Astrocyte of the cerebellum (primary cell): ENCODE results near the gene KCNIP4.

ENCODE experiments used
- DNase-seq: peaks from one replicate; pipeline ENCODE4 v3.0.0-alpha.2; 2011; ENCODE audit warnings: low read depth
- H3K4me3 ChIP-seq: 2 replicates; pipeline ENCODE4 v1.5.1; 2011; ENCODE audit warnings: mild to moderate bottlenecking, low read depth, low read length, moderate library complexity
- in situ Hi-C: cut with HindIII; loops from 2 replicates; pipeline ENCODE4 v1.10.0; 2017; ENCODE audit warnings: low sequenced_read_pairs
- TF ChIP-seq, protein P1 (sequence below): IDR thresholded peaks from 2 replicates; pipeline ENCODE4 v1.5.1; 2012; ENCODE audit warnings: low read length, low read depth, moderate library complexity, mild to moderate bottlenecking; ENCODE audit errors: missing control alignments

Gene KCNIP4

DNA sequence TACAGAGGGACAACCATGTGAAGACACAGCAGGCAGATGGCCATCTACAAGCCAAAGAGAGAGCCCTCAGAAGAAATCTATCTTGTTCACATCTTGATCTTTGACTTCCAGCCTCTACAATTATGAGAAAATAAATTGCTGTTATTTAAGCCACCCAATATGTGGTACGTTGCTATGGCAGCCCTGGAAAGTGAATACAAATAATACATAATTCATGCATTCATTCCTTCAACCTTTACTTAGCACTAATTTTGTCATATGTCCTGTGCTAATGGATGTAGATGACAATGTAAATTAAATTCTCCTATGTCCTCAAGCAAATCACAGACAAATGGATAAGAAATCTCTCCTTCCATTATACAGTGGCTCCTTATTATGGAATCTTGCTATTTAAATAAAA is 886.7 kb downstream of the KCNIP4 start:
- TF ChIP-seq, protein P1, sequence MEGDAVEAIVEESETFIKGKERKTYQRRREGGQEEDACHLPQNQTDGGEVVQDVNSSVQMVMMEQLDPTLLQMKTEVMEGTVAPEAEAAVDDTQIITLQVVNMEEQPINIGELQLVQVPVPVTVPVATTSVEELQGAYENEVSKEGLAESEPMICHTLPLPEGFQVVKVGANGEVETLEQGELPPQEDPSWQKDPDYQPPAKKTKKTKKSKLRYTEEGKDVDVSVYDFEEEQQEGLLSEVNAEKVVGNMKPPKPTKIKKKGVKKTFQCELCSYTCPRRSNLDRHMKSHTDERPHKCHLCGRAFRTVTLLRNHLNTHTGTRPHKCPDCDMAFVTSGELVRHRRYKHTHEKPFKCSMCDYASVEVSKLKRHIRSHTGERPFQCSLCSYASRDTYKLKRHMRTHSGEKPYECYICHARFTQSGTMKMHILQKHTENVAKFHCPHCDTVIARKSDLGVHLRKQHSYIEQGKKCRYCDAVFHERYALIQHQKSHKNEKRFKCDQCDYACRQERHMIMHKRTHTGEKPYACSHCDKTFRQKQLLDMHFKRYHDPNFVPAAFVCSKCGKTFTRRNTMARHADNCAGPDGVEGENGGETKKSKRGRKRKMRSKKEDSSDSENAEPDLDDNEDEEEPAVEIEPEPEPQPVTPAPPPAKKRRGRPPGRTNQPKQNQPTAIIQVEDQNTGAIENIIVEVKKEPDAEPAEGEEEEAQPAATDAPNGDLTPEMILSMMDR: no peak
- no peak overlapping the region for H3K4me3 ChIP-seq
- in situ Hi-C loops: no loop called here
- no peak for DNase-seq

DNA sequence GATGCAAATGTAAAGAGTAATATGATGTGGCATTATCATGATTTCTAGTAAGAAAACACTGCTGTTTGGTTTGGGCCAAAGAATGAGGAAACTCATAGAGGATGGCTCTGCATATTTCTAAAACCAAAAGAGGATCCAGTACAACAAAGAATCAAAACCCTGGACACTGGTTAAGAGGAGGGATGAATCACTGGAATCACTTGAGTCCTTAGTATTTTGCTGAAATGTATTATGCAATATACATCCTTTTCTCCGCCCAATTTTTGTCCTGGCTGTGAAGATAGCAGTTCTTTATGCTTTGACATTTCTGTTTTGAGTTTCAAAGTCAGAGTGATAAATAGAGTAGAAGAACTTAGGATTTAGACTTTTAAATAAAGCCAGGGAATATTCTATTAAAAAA is 902.4 kb downstream of the KCNIP4 start:
- no peak for DNase-seq
- in situ Hi-C loops: no loop called here
- H3K4me3 ChIP-seq: no peak overlapping the region
- TF ChIP-seq, protein P1: no peak

DNA sequence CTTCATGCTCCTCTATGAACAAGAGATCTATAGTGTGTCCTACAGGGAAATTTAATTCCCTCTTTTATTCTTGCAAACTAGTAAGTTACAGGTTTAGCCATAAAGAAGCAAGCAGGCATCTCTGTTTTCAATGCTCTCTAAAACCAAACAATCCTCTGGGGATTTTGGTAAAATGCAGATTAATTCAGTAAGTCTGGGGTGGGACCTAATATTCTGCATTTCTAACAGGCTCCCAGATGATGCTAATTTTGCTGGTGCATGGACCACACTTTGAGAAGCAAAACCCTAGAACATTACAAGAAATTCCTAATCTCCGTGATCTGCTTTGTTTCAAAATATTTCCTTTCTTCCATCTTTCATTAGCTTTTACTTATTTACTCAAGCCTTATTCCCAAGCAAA is 903.5 kb downstream of the KCNIP4 start:
- in situ Hi-C loops: no loop called here
- TF ChIP-seq, protein P1: no peak
- H3K4me3 ChIP-seq: no peak overlapping the region
- DNase-seq: no peak

DNA sequence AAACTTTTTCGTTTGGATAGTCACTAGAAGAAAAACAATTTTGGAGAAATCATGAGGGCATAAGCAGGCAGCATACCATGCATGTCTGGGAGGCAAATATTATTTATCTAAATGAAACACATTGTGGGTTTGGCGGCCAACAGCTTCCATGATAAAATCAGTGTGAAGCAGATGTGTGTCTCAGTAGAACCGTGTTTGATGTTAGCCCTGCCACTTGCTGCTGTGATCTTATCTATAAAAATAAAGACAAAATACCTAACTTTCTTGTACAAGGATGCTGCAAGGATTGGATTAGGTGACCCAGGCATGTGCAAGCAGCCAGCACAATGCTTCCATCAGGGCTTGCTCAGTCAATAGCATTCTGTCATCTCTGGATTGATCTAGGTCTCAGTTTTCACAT is 906.9 kb downstream of the KCNIP4 start:
- in situ Hi-C loops: no loop called here
- no peak overlapping the region for H3K4me3 ChIP-seq
- DNase-seq: no peak
- TF ChIP-seq, protein P1: no peak

DNA sequence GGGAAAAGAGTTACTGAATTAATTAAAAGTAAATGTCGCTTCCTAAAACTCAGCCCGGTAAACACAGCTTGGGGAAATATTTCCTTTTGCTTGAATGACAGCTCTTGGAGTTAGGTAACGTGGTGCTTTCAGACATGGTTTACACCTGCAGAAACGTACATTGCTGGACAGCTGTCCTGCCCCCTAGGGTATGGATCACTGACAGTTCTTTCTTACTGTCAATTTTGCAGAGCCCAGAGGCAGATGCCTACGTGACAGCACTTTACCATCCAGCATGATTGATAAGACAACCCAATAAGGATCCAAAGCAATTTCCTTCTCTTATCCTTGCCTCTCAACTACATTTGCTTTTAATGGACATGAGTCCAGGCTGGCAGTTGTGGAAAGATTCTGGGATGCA is 913.8 kb downstream of the KCNIP4 start:
- in situ Hi-C loops: no loop called here
- no peak for DNase-seq
- no peak overlapping the region for H3K4me3 ChIP-seq
- TF ChIP-seq, protein P1: no peak

DNA sequence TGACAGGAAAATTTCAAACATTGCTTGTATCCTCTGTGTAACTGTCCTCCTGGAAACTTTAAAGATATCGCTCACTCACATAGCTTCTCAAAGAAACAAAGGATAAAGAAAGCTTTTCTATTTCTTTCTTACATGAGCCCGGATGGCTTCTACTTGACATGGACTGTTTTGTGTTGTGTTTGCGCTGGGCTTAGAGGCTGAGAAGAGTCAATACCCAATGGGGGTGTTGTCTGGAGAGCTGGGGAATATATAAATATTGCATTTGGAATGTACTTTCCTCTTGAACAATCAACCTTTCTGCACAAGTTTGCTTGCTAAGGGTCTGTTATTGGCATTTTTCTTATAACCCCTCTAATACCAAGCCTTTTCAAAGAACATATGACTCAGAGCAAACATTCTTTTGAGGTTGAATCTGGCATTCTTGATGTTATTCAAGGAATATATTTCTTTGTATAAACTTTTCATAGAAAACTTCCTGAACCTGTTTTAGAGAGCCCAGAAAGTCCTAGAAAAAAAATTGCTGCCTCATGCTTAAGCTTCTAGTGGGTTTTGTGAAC is 916.4 kb downstream of the KCNIP4 start:
- TF ChIP-seq, protein P1: no peak
- no peak overlapping the region for H3K4me3 ChIP-seq
- in situ Hi-C loops: no loop called here
- DNase-seq: no peak

DNA sequence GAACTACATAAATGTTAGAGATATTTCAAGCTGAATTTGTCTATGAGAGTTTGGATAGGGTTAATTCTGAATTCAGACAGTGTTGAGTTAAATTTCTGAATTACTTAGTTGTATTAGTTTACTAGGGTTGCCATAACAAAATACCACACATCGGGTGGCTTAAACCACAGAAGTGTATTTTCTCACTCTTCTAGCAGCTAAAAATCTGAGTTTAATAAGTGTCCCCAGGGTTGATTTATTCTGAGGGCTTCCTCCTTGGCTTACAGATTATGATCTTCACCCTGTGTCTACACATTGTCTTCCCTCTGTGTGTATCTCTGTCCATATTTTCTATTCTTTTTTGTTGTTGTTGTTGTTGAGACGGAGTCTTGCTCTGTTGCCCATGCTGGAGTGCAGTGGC is 929.8 kb downstream of the KCNIP4 start:
- TF ChIP-seq, protein P1: no peak
- DNase-seq: no peak
- in situ Hi-C loops: no loop called here

More for the DNA sequence above, 929.8 kb downstream of the KCNIP4 start:
- no peak overlapping the region for H3K4me3 ChIP-seq
